ENCODE measurements around the gene CDH13. TPM values are rescaled to one million over a fixed set of nuclear protein-coding genes. Genes with fewer than 3 reads are reported as not detected.

The CDH13 gene
- total RNA-seq, 1 donor from 2014 or later, result 46.4 TPM

DNA sequence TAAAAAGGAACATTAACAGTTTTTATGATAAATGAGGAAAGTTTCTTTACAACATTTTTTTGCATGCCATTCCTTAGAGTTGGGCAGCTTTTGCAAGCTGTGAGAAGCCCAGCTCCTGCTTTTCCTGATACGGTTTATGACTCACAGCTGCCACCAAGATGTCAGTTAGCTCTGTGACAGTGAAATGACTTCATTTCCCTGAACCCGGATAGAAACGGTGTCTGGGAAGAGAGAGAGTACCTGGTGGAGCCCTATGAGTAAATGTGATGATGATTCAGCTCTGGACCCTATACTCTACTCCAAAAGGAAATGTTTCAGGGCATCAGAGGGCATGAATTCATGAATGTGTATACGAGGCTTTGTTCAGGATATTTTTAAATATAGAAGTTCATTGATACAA lies 814.7 kb downstream of the CDH13 start:
- H3K4me3 Mint-ChIP-seq, result no peak overlapping the region
- H3K27ac Mint-ChIP-seq, result no peak overlapping the region
- TF ChIP-seq CTCF (conservative IDR thresholded peaks at IDR 0.05), result no peak
- H3K36me3 Mint-ChIP-seq, result no peaks in the 10 kb centered on the region
- H3K4me1 Mint-ChIP-seq (ENCODE audit: unreplicated experiment), result no peaks in the 10 kb centered on the region
- H3K27me3 Mint-ChIP-seq, result peaks cover 12% of the 10 kb centered on the region
- no peak for DNase-seq (ENCODE audit: extremely low spot score, unreplicated experiment)
- H3K9me3 Mint-ChIP-seq, result no peaks in the 10 kb centered on the region

DNA sequence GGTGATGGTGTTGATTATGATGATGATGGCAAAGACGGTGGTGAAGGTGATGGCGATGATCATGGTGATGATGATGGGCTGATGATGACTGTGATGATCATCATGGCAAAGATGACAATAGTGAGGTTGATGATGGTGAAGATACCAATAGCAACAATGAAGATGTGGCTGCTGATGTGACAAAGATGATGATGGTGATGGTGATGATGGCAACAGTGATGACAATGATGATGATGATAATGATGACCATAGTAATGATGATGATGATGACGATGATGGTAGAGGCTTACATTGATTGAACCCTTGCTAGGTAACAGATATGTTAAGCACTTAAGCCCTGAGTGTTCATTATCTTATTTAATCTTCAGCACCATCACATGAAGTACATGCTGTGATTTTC lies 817.2 kb downstream of the CDH13 start:
- no peak for TF ChIP-seq CTCF (conservative IDR thresholded peaks at IDR 0.05)
- Mint-ChIP-seq H3K4me3 (no peak overlapping the region), H3K36me3 (no peaks in the 10 kb centered on the region), H3K27ac (no peak overlapping the region), H3K4me1 (ENCODE audit: unreplicated experiment) (no peaks in the 10 kb centered on the region), H3K27me3 (peaks cover 18% of the 10 kb centered on the region), H3K9me3 (no peaks in the 10 kb centered on the region)
- DNase-seq (ENCODE audit: extremely low spot score, unreplicated experiment), result no peak

DNA sequence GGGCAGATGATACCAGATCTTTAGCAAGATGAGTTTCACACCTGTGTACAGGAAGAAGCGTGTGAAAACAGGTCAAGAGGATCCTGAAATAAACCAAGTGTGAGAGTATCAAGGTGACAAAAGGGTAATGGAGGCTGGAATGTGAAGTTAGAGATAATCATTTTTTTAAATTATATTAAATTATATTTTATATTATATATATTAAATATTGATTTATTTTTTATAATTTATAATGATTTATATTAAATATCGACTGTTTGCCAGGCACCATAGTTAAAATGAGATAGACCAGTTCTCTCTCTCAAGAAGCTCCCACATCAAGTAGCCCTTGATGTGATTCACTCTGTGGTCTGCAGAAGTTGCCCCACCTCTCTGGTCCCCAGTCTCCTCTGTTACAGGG lies 820.8 kb downstream of the CDH13 start:
- no peak overlapping the region for H3K4me3 Mint-ChIP-seq
- TF ChIP-seq CTCF (conservative IDR thresholded peaks at IDR 0.05), result no peak
- no peaks in the 10 kb centered on the region for H3K9me3 Mint-ChIP-seq

GRCh38 chr16:83449861-83450260 lies 823.1 kb downstream of the CDH13 start:
- H3K36me3 Mint-ChIP-seq, result no peaks in the 10 kb centered on the region
- no peaks in the 10 kb centered on the region for H3K4me1 Mint-ChIP-seq (ENCODE audit: unreplicated experiment)
- H3K27me3 Mint-ChIP-seq, result peaks cover 28% of the 10 kb centered on the region
- TF ChIP-seq CTCF (conservative IDR thresholded peaks at IDR 0.05), result no peak
- H3K27ac Mint-ChIP-seq, result no peak overlapping the region
- H3K4me3 Mint-ChIP-seq, result no peak overlapping the region
- no peaks in the 10 kb centered on the region for H3K9me3 Mint-ChIP-seq
- DNase-seq (ENCODE audit: extremely low spot score, unreplicated experiment), result no peak

More for the DNA sequence above, 820.8 kb downstream of the CDH13 start:
- Mint-ChIP-seq H3K36me3 (no peaks in the 10 kb centered on the region), H3K27ac (no peak overlapping the region), H3K27me3 (peaks cover 30% of the 10 kb centered on the region), H3K4me1 (ENCODE audit: unreplicated experiment) (no peaks in the 10 kb centered on the region)
- DNase-seq (ENCODE audit: extremely low spot score, unreplicated experiment), result no peak

- H3K4me1 Mint-ChIP-seq (ENCODE audit: unreplicated experiment), result no peaks in the 10 kb centered on the region
- no peak for TF ChIP-seq CTCF (conservative IDR thresholded peaks at IDR 0.05)
- peaks cover 24% of the 10 kb centered on the region for H3K27me3 Mint-ChIP-seq
- DNase-seq (ENCODE audit: extremely low spot score, unreplicated experiment), result no peak
- no peak overlapping the region for H3K27ac Mint-ChIP-seq
- H3K36me3 Mint-ChIP-seq, result no peaks in the 10 kb centered on the region
- H3K4me3 Mint-ChIP-seq, result no peak overlapping the region
- H3K9me3 Mint-ChIP-seq, result no peaks in the 10 kb centered on the region
These were observed 827.2 kb downstream of the CDH13 start for GRCh38 chr16:83453977-83454376.

- no peak for DNase-seq (ENCODE audit: extremely low spot score, unreplicated experiment)
- Mint-ChIP-seq H3K4me3 (no peak overlapping the region), H3K4me1 (ENCODE audit: unreplicated experiment) (no peaks in the 10 kb centered on the region), H3K27ac (no peak overlapping the region), H3K36me3 (no peaks in the 10 kb centered on the region), H3K27me3 (peaks cover 12% of the 10 kb centered on the region), H3K9me3 (no peaks in the 10 kb centered on the region)
- no peak for TF ChIP-seq CTCF (conservative IDR thresholded peaks at IDR 0.05)
These were observed 828.9 kb downstream of the CDH13 start for GRCh38 chr16:83455716-83456115.
